Panc1 (cell line): ENCODE measurements around the gene ZNF783. TPM values are rescaled to one million over a fixed set of nuclear protein-coding genes. Genes with fewer than 3 reads are reported as not detected.
"Not testable (repeated sequence)": the region's sequence is repeated elsewhere in the genome, so short reads cannot be mapped to it uniquely, and the experiment has no call there.

Source experiments
- ATAC-seq: fragments of 200-7000 bp; cut with Tn5 transposase; 2 replicates; pipeline ENCODE4 v1.9.1; 2020; ENCODE audit warnings: mild to moderate bottlenecking, moderate library complexity
- BruUV-seq: library from RNA; stranded (reverse); fragments of 400-500 nt; replicated peaks from 2 replicates; lab custom pipeline; 2021; lab: Mats Ljungman, UMichigan
- CTCF ChIA-PET: fragments of 300-600 bp; sonication (Branson Sonifier 250); formaldehyde crosslinking; loops from one replicate; lab custom pipeline; 2022; ENCODE audit warnings: antibody characterized with exemption; lab: Charles Lee
- POLR2A ChIA-PET: fragments of 300-600 bp; sonication (Branson Sonifier 250); formaldehyde crosslinking; loops from one replicate; lab custom pipeline; 2022; ENCODE audit warnings: antibody characterized with exemption; lab: Charles Lee
- DNase-seq: peaks from one replicate; pipeline ENCODE4 v3.0.0-alpha.2; 2010; ENCODE audit warnings: low read depth, low spot score
- H3K27ac ChIP-seq: 2 replicates; pipeline ENCODE4 v1.5.1; 2011; ENCODE audit warnings: mild to moderate bottlenecking, low read length, inconsistent platforms
- H3K27me3 ChIP-seq: fragments of 200-500 bp; sonication (Bioruptor generic); 2 replicates; pipeline ENCODE4 v1.6.0; 2014; ENCODE audit warnings: low read length, inconsistent platforms; ENCODE audit not compliant: control insufficient read depth, insufficient read depth
- H3K36me3 ChIP-seq: fragments of 200-500 bp; sonication (Bioruptor generic); 2 replicates; pipeline ENCODE4 v1.5.1; 2014; ENCODE audit warnings: inconsistent platforms, mild to moderate bottlenecking, low read length, moderate library complexity; ENCODE audit not compliant: control insufficient read depth, insufficient read depth
- H3K4me1 ChIP-seq: 2 replicates; pipeline ENCODE4 v1.5.1; 2011; ENCODE audit warnings: inconsistent platforms, mild to moderate bottlenecking, low read length, moderate library complexity; ENCODE audit not compliant: control insufficient read depth, insufficient read depth
- H3K4me3 ChIP-seq, 2 experiments: 2 replicates each; pipeline ENCODE4 v1.5.1; 2011 to 2012; ENCODE audit warnings: low read depth in 2 of 2, low read length in 2 of 2, mild to moderate bottlenecking in 2 of 2, inconsistent platforms in 1 of 2, moderate library complexity in 1 of 2
- H3K9me3 ChIP-seq: fragments of 200-500 bp; sonication (Bioruptor generic); 2 replicates; pipeline ENCODE4 v1.5.1; 2014; ENCODE audit warnings: low read depth, mild to moderate bottlenecking, inconsistent platforms, low read length, moderate library complexity; ENCODE audit not compliant: control insufficient read depth, insufficient read depth
- POLR2AphosphoS5 ChIP-seq: IDR thresholded peaks from 2 replicates; pipeline ENCODE4 v1.6.1; 2012; ENCODE audit warnings: mild to moderate bottlenecking, low read depth, low read length, moderate library complexity
- REST ChIP-seq, 2 experiments: IDR thresholded peaks; 2 replicates each; pipeline ENCODE4 v1.6.1; 2011 to 2012; ENCODE audit warnings: low read depth in 2 of 2, control low read depth in 1 of 2, low read length in 1 of 2, mild to moderate bottlenecking in 1 of 2, moderate library complexity in 1 of 2; ENCODE audit not compliant: insufficient read depth in 1 of 2
- SIN3A ChIP-seq: IDR thresholded peaks from 2 replicates; pipeline ENCODE4 v1.6.1; 2012; ENCODE audit warnings: low read depth, mild to moderate bottlenecking, low read length, moderate library complexity, borderline replicate concordance; ENCODE audit not compliant: insufficient read depth
- TCF7L2 ChIP-seq: IDR thresholded peaks from 2 replicates; pipeline ENCODE4 v1.6.1; 2011; ENCODE audit warnings: mild to moderate bottlenecking, low read depth, low read length, inconsistent platforms
- in situ Hi-C: cut with HindIII; loops from 2 replicates; pipeline ENCODE4 v1.10.0; 2016; ENCODE audit warnings: low sequenced_read_pairs, low pct_unique_long_range_greater_than_20kb
- intact Hi-C: fragments of 100-400 bp; cut with micrococcal nuclease; formaldehyde crosslinking; loops from one replicate; pipeline ENCODE4 v1.10.0; 2022; ENCODE audit not compliant: unreplicated experiment
- total RNA-seq: library from RNA; stranded (reverse); gene quantifications from one replicate; pipeline ENCODE4 v1.2.1, GENCODE V29; 2021; ENCODE audit not compliant: unreplicated experiment
- TF ChIP-seq, protein P1 (sequence below): fragments of 450-650 bp; IDR thresholded peaks from 2 replicates; pipeline ENCODE4 v1.5.1; 2017; ENCODE audit warnings: mild to moderate bottlenecking

The ZNF783 gene
- total RNA-seq, 1 experiment from 2014 or later, result 16.6 TPM

- ATAC-seq (0 out of 2 replicates have a peak, but pooled peaks have one; percentile 32), DNase-seq (no peak)
- Histone ChIP-seq H3K27me3 (no peaks in the 10 kb centered on the region), H3K27ac (no peak overlapping the region), H3K4me3 (no peak overlapping the region), H3K9me3 (no peaks in the 10 kb centered on the region), H3K36me3 (peaks cover 10% of the 10 kb centered on the region; the same call in 1 of the 2 replicates), H3K4me1 (peaks cover 3% of the 10 kb centered on the region; the same call in 1 of the 2 replicates)
- BruUV-seq, result no TSS peak
- CTCF ChIA-PET, result no interaction called here
- intact Hi-C loops, result no loop called here
- TF ChIP-seq, protein P1, sequence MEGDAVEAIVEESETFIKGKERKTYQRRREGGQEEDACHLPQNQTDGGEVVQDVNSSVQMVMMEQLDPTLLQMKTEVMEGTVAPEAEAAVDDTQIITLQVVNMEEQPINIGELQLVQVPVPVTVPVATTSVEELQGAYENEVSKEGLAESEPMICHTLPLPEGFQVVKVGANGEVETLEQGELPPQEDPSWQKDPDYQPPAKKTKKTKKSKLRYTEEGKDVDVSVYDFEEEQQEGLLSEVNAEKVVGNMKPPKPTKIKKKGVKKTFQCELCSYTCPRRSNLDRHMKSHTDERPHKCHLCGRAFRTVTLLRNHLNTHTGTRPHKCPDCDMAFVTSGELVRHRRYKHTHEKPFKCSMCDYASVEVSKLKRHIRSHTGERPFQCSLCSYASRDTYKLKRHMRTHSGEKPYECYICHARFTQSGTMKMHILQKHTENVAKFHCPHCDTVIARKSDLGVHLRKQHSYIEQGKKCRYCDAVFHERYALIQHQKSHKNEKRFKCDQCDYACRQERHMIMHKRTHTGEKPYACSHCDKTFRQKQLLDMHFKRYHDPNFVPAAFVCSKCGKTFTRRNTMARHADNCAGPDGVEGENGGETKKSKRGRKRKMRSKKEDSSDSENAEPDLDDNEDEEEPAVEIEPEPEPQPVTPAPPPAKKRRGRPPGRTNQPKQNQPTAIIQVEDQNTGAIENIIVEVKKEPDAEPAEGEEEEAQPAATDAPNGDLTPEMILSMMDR, result no peak
- TF ChIP-seq TCF7L2 (no peak), POLR2AphosphoS5 (no peak), SIN3A (no peak), REST (IDR thresholded peaks at IDR 0.05; ENCODE audit: insufficient read depth in 1 of 2, low read depth in 2 of 2, low read length in 1 of 2) (no peak)
- in situ Hi-C loops, result no loop called here
- POLR2A ChIA-PET, result no interaction called here
Measured at GRCh38 chr7:149267733-149268132, 5.7 kb downstream of the ZNF783 start.

- H3K27me3 ChIP-seq, ATAC-seq, H3K4me3 ChIP-seq, H3K9me3 ChIP-seq, intact Hi-C loops, H3K27ac ChIP-seq, in situ Hi-C loops, DNase-seq, H3K36me3 ChIP-seq, H3K4me1 ChIP-seq, BruUV-seq: not testable (repeated sequence)
- ChIA-PET CTCF (interaction anchor here (0.7 kb wide), 1 partner anchor 18 kb away, joined by 5 read pairs; no protein-coding TSS in a partner anchor), POLR2A (interaction anchor here (0.6 kb wide), 1 partner anchor 1115 kb away, joined by 3 read pairs; no protein-coding TSS in a partner anchor)
Measured at GRCh38 chr7:149274424-149274823, 12.4 kb downstream of the ZNF783 start.

DNA sequence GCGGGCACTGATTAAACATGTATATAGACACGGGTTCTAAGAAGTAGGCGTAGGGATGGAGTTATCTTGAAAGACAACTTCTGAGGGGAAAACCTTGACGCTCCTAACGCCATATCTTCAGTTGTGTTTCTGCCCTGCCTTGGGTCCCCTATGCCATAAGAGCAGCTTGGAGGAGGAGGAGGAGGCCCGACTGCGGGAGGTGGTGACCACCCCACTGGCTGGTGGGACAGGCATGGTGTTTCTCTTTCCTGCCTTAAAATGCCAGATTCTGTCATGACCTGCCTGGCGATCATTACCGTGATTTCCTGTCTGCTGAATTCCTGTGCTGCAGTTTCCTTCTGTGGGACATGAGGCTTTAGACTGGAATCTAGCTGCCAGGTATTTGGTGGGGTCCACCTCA, 15.9 kb downstream of the ZNF783 start:
- no peak for ATAC-seq
- Histone ChIP-seq H3K9me3 (no peaks in the 10 kb centered on the region), H3K36me3 (no peaks in the 10 kb centered on the region; the same call in 1 of the 2 replicates), H3K27ac (no peak overlapping the region), H3K4me3 (no peak overlapping the region), H3K4me1 (no peaks in the 10 kb centered on the region), H3K27me3 (no peaks in the 10 kb centered on the region)
- no TSS peak for BruUV-seq
- TF ChIP-seq REST (IDR thresholded peaks at IDR 0.05; ENCODE audit: insufficient read depth in 1 of 2, low read depth in 2 of 2, low read length in 1 of 2) (no peak), POLR2AphosphoS5 (no peak), TCF7L2 (no peak), SIN3A (no peak)
- TF ChIP-seq, protein P1, result no peak
- CTCF ChIA-PET, result no interaction called here
- POLR2A ChIA-PET, result no interaction called here
- no peak for DNase-seq
- intact Hi-C loops, result no loop called here
- in situ Hi-C loops, result no loop called here
